Measurements from ENCODE around the gene ABCA13.
"Not testable (repeated sequence)": the region's sequence is repeated elsewhere in the genome, so short reads cannot be mapped to it uniquely, and the experiment has no call there.

The ABCA13 gene

DNA sequence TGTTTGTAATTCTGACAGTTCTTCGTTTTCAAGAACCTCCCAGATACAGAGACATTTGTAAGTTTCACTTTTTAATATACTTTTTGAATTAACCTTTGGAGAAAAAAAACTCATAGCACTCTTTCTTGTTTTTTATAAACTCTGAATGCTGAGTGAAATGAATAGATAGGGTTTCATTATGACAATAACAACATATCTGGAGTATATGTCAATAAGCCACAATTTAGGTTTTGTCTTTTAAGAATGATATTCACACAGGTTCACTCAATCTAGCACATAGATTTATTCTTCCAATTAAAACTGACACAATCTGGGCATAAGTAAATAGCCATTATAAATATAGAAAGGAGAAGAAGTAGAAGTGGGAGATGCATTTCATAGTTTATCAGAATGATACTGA is 21.7 kb downstream of the ABCA13 start:
- Histone ChIP-seq H3K9me3 (ENCODE audit: control insufficient read depth in 2 of 2, low read length in 2 of 2) (no peaks in the 10 kb centered on the region), H3K4me1 (ENCODE audit: control insufficient read depth in 2 of 2, insufficient read depth in 2 of 2, low read length in 2 of 2) (no peaks in the 10 kb centered on the region), H3K27ac (ENCODE audit: low read depth in 2 of 2, low read length in 2 of 2) (no peak overlapping the region), H3K36me3 (ENCODE audit: control insufficient read depth in 2 of 2, insufficient read depth in 2 of 2, low read length in 2 of 2) (no peaks in the 10 kb centered on the region), H3K4me3 (ENCODE audit: low read length in 2 of 2) (no peak overlapping the region), H3K27me3 (ENCODE audit: control insufficient read depth in 2 of 2, insufficient read depth in 2 of 2, low read length in 2 of 2) (no peaks in the 10 kb centered on the region), H3K9ac (ENCODE audit: low read depth in 1 of 2, low read length in 2 of 2) (no peak overlapping the region)

DNA sequence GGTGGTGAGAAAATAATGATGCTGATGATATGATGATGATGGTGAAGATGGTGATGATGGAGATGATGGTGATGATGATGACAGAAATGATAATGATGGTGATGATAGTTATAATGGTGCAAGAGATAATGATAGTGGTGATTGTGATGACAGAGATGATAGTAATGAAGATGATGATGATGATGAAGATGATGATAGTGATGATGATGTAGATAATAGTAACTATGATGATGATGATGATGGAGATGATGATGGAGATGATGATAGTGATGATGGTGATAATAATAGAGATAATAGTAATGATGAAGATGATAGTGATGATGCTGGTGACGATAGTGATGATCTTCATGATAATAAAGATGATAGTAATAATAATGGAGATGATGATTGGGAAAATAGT is 22.2 kb downstream of the ABCA13 start:
- Histone ChIP-seq H3K27me3 (ENCODE audit: control insufficient read depth in 2 of 2, insufficient read depth in 2 of 2, low read length in 2 of 2) (no peaks in the 10 kb centered on the region), H3K36me3 (ENCODE audit: control insufficient read depth in 2 of 2, insufficient read depth in 2 of 2, low read length in 2 of 2) (no peaks in the 10 kb centered on the region), H3K27ac (ENCODE audit: low read depth in 2 of 2, low read length in 2 of 2) (no peak overlapping the region), H3K4me3 (ENCODE audit: low read length in 2 of 2) (no peak overlapping the region), H3K9me3 (ENCODE audit: control insufficient read depth in 2 of 2, low read length in 2 of 2) (no peaks in the 10 kb centered on the region), H3K9ac (ENCODE audit: low read depth in 1 of 2, low read length in 2 of 2) (no peak overlapping the region), H3K4me1 (ENCODE audit: control insufficient read depth in 2 of 2, insufficient read depth in 2 of 2, low read length in 2 of 2) (no peaks in the 10 kb centered on the region)

GRCh38 chr7:48200946-48201589 is 29.8 kb downstream of the ABCA13 start:
- not testable (repeated sequence) for H3K27ac ChIP-seq (ENCODE audit: low read depth in 2 of 2, low read length in 2 of 2); H3K36me3 ChIP-seq (ENCODE audit: control insufficient read depth in 2 of 2, insufficient read depth in 2 of 2, low read length in 2 of 2); H3K9ac ChIP-seq (ENCODE audit: low read depth in 1 of 2, low read length in 2 of 2); H3K4me1 ChIP-seq (ENCODE audit: control insufficient read depth in 2 of 2, insufficient read depth in 2 of 2, low read length in 2 of 2); H3K9me3 ChIP-seq (ENCODE audit: control insufficient read depth in 2 of 2, low read length in 2 of 2); H3K27me3 ChIP-seq (ENCODE audit: control insufficient read depth in 2 of 2, insufficient read depth in 2 of 2, low read length in 2 of 2)
- peak overlapping the region in 1 of 2 donors; percentile 38 for H3K4me3 ChIP-seq (ENCODE audit: low read length in 2 of 2)

DNA sequence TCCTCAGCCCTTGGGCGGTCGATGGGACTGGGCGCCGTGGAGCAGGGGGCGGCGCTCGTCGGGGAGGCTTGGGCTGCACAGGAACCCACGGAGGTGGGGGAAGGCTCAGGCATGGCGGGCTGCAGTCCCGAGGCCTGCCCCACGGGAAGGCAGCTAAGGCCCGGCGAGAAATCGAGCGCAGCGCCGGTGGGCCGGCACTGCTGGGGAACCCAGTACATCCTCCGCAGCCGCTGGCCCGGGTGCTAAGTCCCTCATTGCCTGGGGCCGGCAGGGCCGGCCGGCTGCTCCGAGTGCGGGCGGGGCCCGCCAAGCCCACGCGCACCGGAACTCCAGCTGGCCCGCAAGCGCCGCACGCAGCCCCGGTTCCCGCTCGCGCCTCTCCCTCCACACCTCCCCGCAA is 31.7 kb downstream of the ABCA13 start:
- H3K4me3 ChIP-seq (ENCODE audit: low read length in 2 of 2); H3K9ac ChIP-seq (ENCODE audit: low read depth in 1 of 2, low read length in 2 of 2); H3K4me1 ChIP-seq (ENCODE audit: control insufficient read depth in 2 of 2, insufficient read depth in 2 of 2, low read length in 2 of 2); H3K9me3 ChIP-seq (ENCODE audit: control insufficient read depth in 2 of 2, low read length in 2 of 2); H3K27ac ChIP-seq (ENCODE audit: low read depth in 2 of 2, low read length in 2 of 2); H3K27me3 ChIP-seq (ENCODE audit: control insufficient read depth in 2 of 2, insufficient read depth in 2 of 2, low read length in 2 of 2); H3K36me3 ChIP-seq (ENCODE audit: control insufficient read depth in 2 of 2, insufficient read depth in 2 of 2, low read length in 2 of 2): not testable (repeated sequence)

DNA sequence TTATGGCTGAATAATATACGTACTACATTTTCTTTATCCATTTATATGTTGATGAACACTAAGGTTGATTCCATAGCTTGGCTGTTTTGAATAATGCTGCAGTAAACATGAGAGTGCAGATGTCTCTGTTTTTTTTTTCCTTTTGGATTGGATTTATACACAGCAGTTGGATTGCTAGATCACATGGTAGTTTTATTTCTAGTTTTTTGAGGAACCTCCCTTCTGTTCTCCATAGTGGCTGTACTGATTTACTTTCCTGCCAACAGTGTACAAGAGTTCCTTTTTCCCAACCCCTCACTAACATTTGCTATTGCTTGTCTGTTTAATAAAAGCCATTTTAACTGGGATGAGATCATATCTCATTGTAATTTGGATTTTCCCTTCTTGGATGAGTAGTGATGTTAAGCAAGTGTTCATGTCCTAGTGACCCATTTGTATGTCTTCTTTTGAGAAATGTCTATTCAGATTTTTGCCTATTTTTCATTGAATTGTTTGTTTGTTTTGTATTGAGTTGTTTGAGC is 36.0 kb downstream of the ABCA13 start:
- no peak overlapping the region for H3K27ac ChIP-seq (ENCODE audit: low read depth in 2 of 2, low read length in 2 of 2)

DNA sequence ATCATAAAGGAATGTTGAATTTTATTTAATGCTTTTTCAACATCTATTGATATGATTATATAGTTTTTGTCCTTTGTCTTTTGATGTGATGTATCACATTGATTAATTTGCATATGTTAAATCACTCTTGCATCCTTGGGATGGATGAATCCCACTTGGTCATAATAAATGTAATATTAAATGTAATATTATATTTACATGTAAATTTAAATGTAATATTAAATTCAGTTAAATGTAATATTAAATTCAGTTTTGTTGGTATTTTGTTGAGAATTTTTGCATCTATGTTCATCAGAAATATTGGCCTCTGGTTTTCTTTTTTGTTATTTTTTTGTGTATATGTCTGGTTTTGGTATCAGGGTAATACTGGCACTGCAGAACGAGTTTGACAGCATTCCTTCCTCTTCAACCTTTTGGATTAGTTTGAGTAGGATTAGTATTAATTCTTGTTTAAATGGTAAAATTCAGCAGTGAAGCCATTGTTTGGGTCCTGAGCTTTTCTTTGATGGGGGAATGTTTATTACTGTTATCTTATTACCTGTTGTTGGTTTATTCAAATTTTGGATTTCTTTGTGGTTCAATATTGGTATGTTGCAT is 37.8 kb downstream of the ABCA13 start:
- Histone ChIP-seq H3K36me3 (ENCODE audit: control insufficient read depth in 2 of 2, insufficient read depth in 2 of 2, low read length in 2 of 2) (no peaks in the 10 kb centered on the region), H3K9me3 (ENCODE audit: control insufficient read depth in 2 of 2, low read length in 2 of 2) (no peaks in the 10 kb centered on the region), H3K27me3 (ENCODE audit: control insufficient read depth in 2 of 2, insufficient read depth in 2 of 2, low read length in 2 of 2) (no peaks in the 10 kb centered on the region), H3K27ac (ENCODE audit: low read depth in 2 of 2, low read length in 2 of 2) (no peak overlapping the region), H3K4me1 (ENCODE audit: control insufficient read depth in 2 of 2, insufficient read depth in 2 of 2, low read length in 2 of 2) (no peaks in the 10 kb centered on the region), H3K9ac (ENCODE audit: low read depth in 1 of 2, low read length in 2 of 2) (no peak overlapping the region), H3K4me3 (ENCODE audit: low read length in 2 of 2) (no peak overlapping the region)

More for the DNA sequence above, 36.0 kb downstream of the ABCA13 start:
- no peaks in the 10 kb centered on the region for H3K9me3 ChIP-seq (ENCODE audit: control insufficient read depth in 2 of 2, low read length in 2 of 2)
- no peak overlapping the region for H3K9ac ChIP-seq (ENCODE audit: low read depth in 1 of 2, low read length in 2 of 2)
- H3K36me3 ChIP-seq (ENCODE audit: control insufficient read depth in 2 of 2, insufficient read depth in 2 of 2, low read length in 2 of 2), result no peaks in the 10 kb centered on the region
- no peak overlapping the region for H3K4me3 ChIP-seq (ENCODE audit: low read length in 2 of 2)
- no peaks in the 10 kb centered on the region for H3K27me3 ChIP-seq (ENCODE audit: control insufficient read depth in 2 of 2, insufficient read depth in 2 of 2, low read length in 2 of 2)
- H3K4me1 ChIP-seq (ENCODE audit: control insufficient read depth in 2 of 2, insufficient read depth in 2 of 2, low read length in 2 of 2), result no peaks in the 10 kb centered on the region

GRCh38 chr7:48213226-48213625 is 42.0 kb downstream of the ABCA13 start:
- Histone ChIP-seq H3K9ac (ENCODE audit: low read depth in 1 of 2, low read length in 2 of 2) (no peak overlapping the region), H3K4me1 (ENCODE audit: control insufficient read depth in 2 of 2, insufficient read depth in 2 of 2, low read length in 2 of 2) (no peaks in the 10 kb centered on the region), H3K4me3 (ENCODE audit: low read length in 2 of 2) (no peak overlapping the region), H3K27me3 (ENCODE audit: control insufficient read depth in 2 of 2, insufficient read depth in 2 of 2, low read length in 2 of 2) (no peaks in the 10 kb centered on the region), H3K9me3 (ENCODE audit: control insufficient read depth in 2 of 2, low read length in 2 of 2) (no peaks in the 10 kb centered on the region), H3K36me3 (ENCODE audit: control insufficient read depth in 2 of 2, insufficient read depth in 2 of 2, low read length in 2 of 2) (no peaks in the 10 kb centered on the region), H3K27ac (ENCODE audit: low read depth in 2 of 2, low read length in 2 of 2) (no peak overlapping the region)

- H3K9ac ChIP-seq (ENCODE audit: low read depth in 1 of 2, low read length in 2 of 2), result no peak overlapping the region
- no peak overlapping the region for H3K4me3 ChIP-seq (ENCODE audit: low read length in 2 of 2)
- no peaks in the 10 kb centered on the region for H3K36me3 ChIP-seq (ENCODE audit: control insufficient read depth in 2 of 2, insufficient read depth in 2 of 2, low read length in 2 of 2)
- no peak overlapping the region for H3K27ac ChIP-seq (ENCODE audit: low read depth in 2 of 2, low read length in 2 of 2)
- H3K4me1 ChIP-seq (ENCODE audit: control insufficient read depth in 2 of 2, insufficient read depth in 2 of 2, low read length in 2 of 2), result no peaks in the 10 kb centered on the region
- H3K9me3 ChIP-seq (ENCODE audit: control insufficient read depth in 2 of 2, low read length in 2 of 2), result no peaks in the 10 kb centered on the region
- no peaks in the 10 kb centered on the region for H3K27me3 ChIP-seq (ENCODE audit: control insufficient read depth in 2 of 2, insufficient read depth in 2 of 2, low read length in 2 of 2)
Observed at GRCh38 chr7:48217266-48217665, 46.0 kb downstream of the ABCA13 start.

- Histone ChIP-seq H3K36me3 (ENCODE audit: control insufficient read depth in 2 of 2, insufficient read depth in 2 of 2, low read length in 2 of 2) (no peaks in the 10 kb centered on the region), H3K4me3 (ENCODE audit: low read length in 2 of 2) (no peak overlapping the region), H3K4me1 (ENCODE audit: control insufficient read depth in 2 of 2, insufficient read depth in 2 of 2, low read length in 2 of 2) (no peaks in the 10 kb centered on the region), H3K9me3 (ENCODE audit: control insufficient read depth in 2 of 2, low read length in 2 of 2) (no peaks in the 10 kb centered on the region), H3K27me3 (ENCODE audit: control insufficient read depth in 2 of 2, insufficient read depth in 2 of 2, low read length in 2 of 2) (no peaks in the 10 kb centered on the region), H3K9ac (ENCODE audit: low read depth in 1 of 2, low read length in 2 of 2) (no peak overlapping the region), H3K27ac (ENCODE audit: low read depth in 2 of 2, low read length in 2 of 2) (no peak overlapping the region)
Observed at GRCh38 chr7:48217753-48218152, 46.5 kb downstream of the ABCA13 start.

DNA sequence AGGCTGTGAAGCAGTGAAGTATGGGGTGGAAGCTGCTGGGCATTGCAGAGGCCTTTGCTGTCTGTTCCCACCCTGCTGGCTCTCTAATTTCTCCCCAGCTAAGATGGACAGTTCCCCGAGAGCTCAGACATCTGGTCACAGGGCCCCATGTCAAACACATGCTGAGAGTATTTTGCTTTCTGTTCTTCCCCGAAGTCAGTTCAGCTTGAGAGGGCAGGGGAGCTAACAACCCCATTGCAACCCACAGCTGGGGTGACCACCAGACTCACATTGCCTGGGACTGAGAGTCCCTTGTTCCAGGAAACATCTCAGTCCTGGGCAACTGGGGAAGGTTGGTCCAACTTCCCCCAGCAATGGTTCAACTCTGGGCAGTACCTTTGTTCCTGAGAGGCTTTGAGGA is 52.8 kb downstream of the ABCA13 start:
- Histone ChIP-seq H3K27ac (ENCODE audit: low read depth in 2 of 2, low read length in 2 of 2) (no peak overlapping the region), H3K4me3 (ENCODE audit: low read length in 2 of 2) (no peak overlapping the region), H3K4me1 (ENCODE audit: control insufficient read depth in 2 of 2, insufficient read depth in 2 of 2, low read length in 2 of 2) (no peaks in the 10 kb centered on the region), H3K9ac (ENCODE audit: low read depth in 1 of 2, low read length in 2 of 2) (no peak overlapping the region), H3K27me3 (ENCODE audit: control insufficient read depth in 2 of 2, insufficient read depth in 2 of 2, low read length in 2 of 2) (no peaks in the 10 kb centered on the region), H3K9me3 (ENCODE audit: control insufficient read depth in 2 of 2, low read length in 2 of 2) (no peaks in the 10 kb centered on the region), H3K36me3 (ENCODE audit: control insufficient read depth in 2 of 2, insufficient read depth in 2 of 2, low read length in 2 of 2) (no peaks in the 10 kb centered on the region)

Measured in mucosa of rectum (tissue), 2 donors.